Activated CD4-positive, alpha-beta T cell treated with anti-CD3 and anti-CD28 coated beads, Interleukin-2, amount 50 U/mL, for 4 hours (primary cell): ENCODE results near the gene SEPHS2.
"Not testable (repeated sequence)": the region's sequence is repeated elsewhere in the genome, so short reads cannot be mapped to it uniquely, and the experiment has no call there.

Experiments used
- DNase-seq, 2 experiments: peaks; one replicate each; pipeline ENCODE4 v3.0.0-alpha.2; 2020

SEPHS2 gene, protein sequence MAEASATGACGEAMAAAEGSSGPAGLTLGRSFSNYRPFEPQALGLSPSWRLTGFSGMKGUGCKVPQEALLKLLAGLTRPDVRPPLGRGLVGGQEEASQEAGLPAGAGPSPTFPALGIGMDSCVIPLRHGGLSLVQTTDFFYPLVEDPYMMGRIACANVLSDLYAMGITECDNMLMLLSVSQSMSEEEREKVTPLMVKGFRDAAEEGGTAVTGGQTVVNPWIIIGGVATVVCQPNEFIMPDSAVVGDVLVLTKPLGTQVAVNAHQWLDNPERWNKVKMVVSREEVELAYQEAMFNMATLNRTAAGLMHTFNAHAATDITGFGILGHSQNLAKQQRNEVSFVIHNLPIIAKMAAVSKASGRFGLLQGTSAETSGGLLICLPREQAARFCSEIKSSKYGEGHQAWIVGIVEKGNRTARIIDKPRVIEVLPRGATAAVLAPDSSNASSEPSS

DNA sequence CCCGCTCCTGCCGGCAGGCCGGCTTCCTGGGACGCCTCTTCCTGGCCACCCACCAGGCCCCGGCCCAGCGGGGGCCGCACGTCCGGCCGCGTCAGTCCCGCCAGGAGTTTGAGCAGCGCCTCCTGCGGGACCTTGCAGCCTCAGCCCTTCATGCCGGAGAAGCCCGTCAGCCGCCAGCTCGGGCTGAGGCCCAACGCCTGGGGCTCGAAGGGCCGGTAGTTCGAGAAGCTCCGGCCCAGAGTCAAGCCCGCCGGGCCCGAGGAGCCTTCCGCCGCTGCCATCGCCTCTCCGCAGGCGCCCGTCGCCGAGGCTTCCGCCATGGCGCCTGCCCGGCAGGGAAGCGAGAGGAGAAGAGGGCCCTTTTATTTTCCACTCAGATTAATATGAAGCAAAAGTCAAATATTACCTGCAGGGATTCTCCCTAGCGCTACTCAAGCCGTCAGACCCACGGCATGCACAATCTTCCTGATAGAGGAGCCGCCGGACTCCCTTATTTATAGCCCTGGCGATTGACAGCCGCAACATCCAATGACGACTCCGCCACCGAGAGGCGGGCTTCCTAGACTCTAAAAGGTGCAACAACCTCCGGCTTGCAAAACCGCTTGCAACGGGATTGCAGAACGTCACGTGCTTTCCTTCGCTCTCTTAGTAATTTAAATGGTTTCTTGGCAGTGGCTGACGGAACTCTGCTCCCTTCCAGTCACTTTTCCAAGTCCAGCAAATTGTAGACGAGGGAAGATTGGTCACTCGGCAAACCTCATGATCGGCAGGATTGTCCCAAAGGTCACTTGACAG lies at the start of gene SEPHS2:
Gene SEPHS2, minus strand, starts transcription at position 467 of the 795 bp plus-strand sequence. Its CDS starts 147 bp downstream, at position 320.
- peak; percentile 95 to 98 for DNase-seq

DNA sequence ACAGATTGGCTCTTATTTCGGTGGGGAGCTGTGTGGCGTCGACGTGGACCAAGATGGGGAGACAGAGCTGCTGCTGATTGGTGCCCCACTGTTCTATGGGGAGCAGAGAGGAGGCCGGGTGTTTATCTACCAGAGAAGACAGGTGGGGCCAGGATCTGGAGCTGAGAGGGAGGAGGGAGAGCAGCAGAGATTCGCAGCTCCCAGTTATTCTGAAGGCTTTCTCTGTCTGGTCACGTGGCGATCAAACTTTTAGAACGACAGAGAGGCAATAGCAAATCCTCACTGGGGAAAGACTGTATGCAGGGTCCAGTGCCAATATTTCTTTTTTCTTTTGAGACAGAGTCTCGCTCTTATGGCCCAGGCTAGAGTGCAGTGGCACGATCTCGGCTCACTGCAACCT lies 49.0 kb upstream of the SEPHS2 start:
- DNase-seq, result no peak

DNA sequence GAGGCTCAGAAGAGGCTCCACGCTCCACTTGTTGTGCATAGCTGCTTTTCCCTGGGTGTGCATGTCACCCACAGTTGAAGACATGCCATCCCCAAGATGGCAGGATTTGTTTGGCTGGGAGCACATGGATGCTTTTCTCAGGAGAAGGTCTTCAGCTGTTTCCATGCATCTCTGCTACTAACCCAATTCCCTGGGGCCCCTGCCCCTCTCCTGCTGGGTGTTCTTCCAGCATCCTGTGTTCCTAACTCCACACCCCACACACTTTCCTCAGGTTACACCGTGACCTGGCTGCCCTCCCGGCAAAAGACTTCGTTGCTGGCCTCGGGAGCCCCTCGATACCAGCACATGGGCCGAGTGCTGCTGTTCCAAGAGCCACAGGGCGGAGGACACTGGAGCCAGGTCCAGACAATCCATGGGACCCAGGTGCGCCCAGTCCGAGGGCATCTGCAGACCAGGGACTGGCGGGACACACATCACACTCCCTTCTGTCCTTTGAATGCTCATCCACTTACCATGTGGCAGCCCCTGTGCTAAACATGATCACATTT lies 48.3 kb upstream of the SEPHS2 start:
- no peak for DNase-seq

DNA sequence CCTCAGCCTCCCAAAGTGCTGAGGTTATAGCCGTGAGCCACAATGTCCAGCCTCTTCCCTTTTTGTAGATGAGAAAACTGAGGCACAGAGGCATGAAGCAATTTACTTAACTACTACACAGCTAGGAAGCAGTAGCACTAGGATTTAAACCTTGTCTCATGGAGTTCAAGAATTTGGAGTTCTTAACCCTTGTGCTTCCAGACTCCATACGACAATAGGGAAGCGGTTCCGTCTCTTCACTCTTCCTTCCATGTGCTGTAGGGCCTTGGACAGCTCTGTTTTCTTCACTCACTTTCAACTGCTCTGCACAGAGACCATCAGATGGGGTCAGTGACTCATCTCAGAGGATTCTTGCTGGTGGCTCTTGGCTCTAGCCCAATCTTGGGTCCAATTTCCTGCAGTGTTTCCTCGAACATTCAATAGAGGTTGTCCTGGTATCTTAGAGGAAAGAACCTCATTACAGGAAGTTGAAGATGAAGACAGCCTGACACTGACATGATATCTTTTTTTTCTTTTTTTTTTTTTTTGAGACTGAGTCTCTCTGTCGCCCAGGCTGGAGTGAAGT lies 46.2 kb upstream of the SEPHS2 start:
- DNase-seq, result no peak

DNA sequence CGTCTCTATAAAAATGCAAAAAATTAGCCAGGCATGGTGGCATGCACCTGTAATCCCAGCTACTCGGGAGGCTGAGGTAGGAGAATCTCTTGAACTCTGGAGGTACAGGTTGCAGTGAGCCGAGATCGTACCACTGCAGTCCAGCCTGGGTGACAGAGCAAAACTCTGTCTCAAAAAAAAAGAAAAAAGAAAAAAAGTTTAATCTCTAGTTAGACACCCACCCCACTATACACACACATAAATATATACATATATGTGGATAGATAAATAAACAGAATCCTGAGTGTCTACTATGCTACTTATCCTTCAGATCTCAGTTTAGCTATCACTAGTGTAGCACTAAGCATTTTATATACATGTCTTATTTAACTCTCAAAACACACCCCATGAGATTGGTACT lies 45.6 kb upstream of the SEPHS2 start:
- DNase-seq, result no peak

DNA sequence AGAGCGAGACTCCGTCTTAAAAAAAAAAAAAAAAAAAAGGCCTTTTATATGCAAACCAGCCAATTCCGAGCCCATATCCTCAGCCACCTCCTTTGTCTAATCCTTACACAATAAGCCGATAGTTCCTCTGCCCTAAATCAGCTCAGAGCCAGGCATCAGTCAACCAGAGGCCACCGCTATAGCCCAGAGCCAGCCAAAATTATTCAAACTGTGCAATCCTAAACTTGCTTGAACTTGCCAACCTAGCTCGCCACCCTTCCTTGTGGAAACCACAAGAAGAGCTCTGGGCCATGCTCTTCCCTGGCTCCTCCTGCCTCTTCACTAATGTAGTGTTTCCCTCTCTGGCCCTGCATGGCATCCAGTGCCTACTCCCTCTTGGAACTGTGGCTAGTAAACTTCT lies 44.5 kb upstream of the SEPHS2 start:
- no peak for DNase-seq

DNA sequence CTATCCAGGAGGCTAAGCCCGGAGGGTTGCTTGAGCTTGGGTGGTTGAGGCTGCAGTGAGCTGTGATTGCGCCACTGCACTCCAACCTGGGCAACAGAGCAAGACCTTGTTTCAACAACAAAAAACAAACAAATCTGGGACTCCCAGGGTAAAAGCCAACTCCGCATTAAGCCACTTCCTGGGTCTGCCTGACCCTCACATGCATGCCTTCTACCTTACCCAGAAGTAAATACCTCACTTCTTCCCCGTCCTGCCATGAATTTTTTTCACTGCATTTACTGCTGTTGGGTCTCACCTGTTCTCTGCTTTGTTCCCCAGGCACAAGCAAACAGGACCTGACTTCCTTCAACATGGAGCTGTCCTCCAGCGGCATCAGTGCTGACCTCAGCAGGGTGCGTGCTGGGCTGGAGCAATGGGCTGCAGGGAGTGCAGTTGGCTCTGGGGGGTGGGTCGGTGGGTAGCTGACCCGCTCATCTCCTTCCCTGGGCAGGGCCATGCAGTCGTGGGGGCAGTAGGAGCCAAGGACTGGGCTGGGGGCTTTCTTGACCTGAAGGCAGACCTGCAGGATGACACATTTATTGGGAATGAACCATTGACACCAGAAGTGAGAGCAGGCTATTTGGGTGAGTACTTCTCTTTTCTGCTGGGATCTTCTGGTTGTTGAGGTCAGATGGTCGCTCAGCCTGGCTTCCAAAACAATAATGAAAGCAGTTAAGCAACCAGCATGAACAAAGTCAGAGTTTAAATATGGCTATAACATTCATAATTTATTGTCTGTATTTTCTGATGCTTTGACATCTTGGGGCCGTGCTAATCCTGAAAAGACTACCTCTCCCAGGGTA lies 43.3 kb upstream of the SEPHS2 start:
- no peak for DNase-seq

DNA sequence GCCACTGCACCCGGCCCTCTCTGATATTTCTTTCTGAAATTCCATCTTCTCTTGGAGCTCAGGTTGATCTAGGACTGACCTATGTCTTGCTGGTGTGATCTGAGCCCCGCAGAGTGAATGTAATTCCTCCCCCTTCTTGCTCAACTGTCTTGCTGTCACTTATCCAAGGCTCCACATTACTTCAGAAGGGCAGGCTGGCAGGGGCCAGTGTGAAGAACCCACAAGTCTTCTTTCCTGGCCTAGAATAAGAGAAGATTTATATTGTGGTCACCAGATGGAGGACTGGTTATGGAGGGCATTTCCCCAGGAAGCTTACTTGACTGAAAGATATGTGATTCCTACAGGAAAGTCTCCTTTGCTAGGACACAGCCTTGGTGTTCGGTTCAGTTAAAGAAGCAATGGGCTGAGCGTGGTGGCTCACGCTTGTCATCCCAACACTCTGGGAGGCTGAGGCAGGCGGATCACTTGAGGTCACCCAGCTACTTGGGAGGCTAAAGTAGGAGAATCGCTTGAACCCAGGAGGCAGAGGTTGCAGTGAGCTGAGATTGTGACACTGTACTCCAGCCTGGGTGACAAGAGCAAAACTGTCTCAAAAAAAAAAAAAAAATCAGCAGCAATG lies 40.3 kb upstream of the SEPHS2 start:
- no peak for DNase-seq

DNA sequence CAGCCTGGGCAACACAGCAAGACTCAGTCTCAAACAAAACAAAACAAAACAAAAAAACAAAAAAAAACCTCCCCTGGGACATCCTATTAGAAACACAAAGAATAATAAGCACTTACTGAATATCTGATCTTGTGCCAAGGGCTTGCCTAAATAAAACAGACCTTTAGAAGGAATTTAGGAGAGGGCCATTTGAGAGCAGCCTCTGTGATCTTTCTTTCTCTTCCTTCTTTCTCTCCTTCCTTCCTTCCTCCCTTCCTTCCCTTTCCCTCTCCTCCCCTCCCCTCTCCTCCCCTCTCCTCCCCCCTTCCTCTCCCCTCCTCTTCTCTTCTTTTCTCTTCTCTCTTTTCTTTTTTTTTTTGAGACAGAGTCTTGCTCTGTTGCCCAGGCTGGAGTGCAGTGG lies 39.2 kb upstream of the SEPHS2 start:
- DNase-seq, result no peak

DNA sequence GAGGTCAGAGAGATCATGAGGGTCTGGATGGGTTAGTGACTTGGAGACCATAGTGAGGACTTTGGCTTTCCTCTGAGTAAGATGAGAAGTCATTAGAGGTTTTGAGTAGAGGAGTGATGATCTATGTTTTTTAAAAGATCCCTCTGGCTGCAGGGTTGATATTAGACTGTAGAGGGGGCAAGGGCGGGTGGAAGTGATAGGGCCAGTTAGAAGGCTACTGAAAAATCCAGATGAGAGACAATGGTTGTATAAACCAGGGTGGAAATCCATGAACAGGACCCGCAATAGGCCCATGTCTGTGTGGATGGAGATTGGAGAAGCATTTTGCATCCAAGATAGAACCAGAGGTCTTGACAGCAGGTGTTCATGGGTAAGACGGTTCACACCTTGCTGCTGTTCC lies 36.7 kb upstream of the SEPHS2 start:
- no peak for DNase-seq

DNA sequence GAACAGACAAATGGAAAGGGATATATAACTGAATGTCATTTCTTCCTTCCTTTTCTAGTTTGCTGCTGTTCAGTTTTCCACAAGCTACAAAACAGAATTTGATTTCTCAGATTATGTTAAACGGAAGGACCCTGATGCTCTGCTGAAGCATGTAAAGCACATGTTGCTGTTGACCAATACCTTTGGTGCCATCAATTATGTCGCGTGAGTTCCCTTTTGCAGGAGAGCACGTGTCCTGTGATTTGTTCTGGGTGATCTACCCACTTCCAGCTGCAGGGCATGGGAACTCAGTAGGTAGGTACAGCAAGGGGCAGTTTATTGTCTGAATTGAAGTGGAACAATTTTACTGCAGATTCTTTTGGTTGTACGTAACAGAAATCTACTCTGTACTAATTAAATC lies 35.7 kb upstream of the SEPHS2 start:
- DNase-seq, result no peak

DNA sequence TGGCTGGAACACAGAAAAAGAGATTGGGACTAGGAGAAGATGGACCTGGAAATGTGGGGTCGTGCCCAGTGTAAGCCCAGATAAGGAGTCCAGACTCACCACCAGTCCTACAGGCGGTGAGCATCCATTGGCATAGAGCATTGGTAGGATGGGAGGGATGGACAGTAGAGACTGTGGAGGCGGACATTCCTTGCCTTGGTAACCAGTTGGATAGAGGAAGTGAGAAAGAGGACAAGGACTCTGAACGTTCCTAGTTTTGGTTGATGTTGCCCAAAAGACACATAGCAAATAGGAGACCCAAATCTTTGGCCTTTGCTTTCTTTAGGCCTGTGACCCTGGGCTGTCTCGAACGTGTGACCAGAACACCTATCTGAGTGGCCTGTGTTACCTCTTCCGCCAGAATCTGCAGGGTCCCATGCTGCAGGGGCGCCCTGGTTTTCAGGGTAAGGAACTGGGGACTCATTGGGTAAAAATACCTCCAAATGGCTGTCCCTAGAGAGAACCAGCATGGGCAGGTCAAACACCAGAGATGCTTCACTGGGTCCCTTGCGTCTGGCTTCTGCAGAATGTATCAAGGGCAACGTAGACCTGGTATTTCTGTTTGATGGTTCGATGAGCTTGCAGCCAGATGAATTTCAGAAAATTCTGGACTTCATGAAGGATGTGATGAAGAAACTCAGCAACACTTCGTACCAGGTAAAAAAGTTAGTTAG lies 33.2 kb upstream of the SEPHS2 start:
- DNase-seq, result no peak

DNA sequence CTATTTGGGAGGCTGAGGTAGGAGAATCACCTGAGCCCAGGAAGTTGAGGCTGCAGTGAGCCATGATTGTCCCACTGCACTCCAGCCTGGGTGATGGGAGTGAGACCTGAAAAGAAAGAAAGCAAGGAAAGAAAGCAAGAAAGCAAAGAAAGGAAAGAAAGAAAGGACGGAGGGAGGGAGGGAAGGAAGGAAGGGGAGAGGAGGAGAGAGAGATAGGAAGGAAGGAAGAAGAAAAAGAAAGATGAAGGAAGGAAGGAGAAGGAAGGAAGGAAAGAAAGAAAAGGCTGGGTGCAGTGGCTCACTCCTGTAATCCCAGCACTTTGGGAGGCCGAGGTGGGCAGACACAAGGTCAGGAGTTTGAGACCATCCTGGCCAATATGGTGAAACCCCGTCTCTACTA lies 32.1 kb upstream of the SEPHS2 start:
- not testable (repeated sequence) for DNase-seq

DNA sequence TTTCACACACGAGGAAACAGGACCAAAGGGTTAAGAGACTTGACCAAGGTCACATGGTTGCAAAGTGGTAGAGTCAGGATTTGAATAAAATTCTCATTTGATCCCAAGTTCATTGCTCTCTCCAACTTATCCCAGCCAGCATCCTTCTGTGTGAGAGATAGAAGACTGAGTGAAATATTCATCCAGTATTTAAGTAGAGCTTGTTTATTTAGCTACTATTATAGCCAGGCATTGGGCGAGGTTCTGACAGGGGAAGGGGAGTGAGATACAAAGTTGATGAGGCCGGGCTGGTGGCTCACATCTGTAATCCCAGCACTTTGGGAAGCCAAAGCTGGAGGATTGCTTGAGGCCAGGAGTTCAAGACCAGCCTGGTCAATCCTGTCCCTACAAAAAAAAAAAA lies 31.3 kb upstream of the SEPHS2 start:
- DNase-seq, result no peak

DNA sequence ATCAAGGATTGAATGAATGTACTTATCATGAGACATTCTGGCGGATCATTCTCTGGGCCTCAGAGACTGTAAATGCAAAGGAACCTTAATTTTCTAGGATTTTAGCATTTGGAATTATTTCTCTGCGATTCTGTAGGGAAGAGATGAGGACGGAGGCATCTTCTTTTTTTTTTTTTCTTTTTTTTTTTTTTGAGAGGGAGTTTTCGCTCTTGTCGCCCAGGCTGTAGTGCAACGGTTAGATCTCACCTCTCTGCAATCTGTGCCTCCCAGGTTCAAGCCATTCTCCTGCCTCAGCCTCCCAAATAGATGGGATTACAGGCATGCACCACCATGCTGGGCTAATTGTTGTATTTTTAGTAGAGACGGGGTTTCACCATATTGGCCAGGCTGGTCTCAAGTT lies 29.0 kb upstream of the SEPHS2 start:
- no peak for DNase-seq

DNA sequence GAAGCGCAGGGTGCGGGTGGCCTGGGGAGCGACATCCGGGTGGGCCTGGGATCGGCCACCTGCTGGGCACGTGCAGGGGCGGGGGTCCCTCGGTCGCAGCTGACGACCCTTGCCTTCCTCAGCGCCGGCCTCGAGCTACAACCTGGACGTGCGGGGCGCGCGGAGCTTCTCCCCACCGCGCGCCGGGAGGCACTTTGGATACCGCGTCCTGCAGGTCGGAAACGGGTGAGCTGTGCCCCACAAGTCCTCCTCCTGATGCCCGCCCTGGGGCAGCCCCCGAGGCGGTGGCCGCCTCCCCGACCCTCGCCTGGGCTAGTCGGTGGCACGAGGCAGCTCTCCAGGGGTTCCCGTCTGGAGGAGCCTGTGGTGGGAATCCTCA lies 28.4 kb upstream of the SEPHS2 start:
- no peak for DNase-seq

DNA sequence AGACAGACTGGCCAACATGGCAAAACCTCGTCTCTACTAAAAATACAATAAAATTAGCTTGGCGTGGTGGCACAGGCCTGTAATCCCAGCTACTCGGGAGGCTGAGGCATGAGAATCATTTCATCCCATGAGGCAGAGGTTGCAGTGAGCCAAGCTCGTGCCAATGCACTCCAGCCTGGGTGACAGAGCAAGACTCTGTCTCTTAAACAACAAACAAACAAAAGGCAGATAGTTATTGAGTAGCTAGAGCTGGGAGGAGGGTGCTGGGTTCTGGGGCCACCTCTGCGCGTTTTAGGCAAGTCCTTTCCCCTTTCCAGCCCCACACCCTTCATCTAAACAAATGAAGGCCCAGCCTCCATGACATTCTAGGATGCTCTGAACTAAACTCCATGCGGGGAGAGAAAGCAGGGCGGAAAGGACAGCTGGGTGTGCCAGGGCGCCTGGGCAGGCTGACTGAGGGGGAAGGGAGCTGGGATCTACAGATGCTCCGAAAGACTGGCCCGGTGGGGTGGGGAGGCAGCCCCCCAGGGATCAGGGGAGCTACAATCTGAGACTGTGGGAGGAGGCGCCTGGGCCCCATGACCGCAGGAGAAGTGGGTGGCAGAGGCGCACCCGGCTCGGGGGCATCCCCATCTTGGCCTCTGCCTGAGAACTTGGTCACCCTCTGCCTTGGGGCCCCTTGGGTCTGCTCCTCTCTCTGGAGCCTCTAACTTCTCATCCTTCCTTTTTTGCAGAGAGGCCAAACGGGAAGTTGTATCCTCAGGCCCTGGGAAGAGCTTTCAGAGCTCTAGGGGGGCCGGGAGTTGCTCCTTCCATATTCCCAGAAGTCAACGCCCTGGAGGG lies 27.8 kb upstream of the SEPHS2 start:
- peak; percentile 34 to 49 for DNase-seq

DNA sequence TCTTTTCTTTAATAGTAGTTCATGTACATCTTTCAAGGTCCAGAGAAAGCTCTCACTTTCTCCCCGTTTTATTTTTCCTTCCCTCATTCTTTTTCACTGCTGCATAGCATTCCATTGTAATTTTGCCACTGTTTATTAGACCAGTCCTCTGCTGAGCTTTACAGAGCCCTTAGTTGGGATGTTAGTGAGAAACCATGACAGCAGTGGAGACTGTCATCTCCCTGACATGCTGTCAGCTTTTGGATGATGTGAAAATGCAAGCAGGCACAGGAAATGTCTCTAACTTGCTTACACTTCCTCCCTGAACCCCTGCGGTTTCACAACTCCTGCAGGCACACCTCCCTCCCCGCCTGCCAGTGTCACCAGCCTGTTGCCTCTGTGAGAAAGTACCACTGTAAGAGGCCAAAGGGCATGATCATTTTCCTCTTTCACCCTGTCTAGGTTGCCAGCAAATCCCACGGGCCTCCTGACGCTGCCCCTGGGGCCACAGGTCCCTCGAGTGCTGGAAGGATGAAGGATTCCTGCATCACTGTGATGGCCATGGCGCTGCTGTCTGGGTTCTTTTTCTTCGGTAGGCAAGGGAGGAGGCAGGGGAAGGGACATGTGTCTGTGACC lies 26.8 kb upstream of the SEPHS2 start, which contains the start of gene ITGAL:
Gene ITGAL, plus strand, starts transcription at position 415 of the 615 bp plus-strand sequence. Its CDS starts 96 bp downstream, at position 511.
- peak; percentile 72 to 73 for DNase-seq

DNA sequence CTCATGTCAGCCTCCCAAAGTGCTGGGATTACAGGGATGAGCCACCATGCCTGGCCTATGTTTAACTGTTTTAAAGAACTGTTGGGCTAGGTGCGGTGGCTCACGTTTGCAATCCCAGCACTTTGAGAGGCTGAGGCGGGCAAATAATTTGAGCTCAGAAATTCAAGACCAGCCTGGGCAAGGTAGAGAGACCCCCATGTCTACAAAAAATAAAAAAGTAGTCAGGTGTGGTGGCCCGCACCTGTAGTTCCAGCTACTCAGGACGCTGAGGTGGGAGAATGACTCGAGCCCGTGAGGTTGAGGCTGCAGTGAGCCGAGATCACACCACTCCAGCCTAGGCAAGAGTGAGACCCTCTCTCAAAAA lies 24.9 kb upstream of the SEPHS2 start:
- no peak for DNase-seq

DNA sequence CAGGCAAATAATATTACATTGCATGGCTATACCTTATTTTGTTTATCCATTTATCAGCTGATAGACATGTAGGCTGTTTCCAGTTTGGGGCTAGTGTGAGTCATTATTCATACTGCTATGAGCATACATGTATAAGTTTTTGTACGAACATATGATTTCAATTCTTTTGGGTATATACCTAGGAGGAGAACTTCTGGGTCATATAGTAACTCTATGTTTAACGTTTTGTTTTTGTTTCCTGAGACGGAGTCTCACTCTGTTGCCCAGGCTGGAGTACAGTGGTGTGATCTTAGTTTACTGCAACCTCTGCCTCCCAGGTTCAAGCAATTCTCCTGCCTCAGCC lies 24.5 kb upstream of the SEPHS2 start:
- no peak for DNase-seq
